Measurements from ENCODE around the gene SLTM. TPM values are rescaled to one million over a fixed set of nuclear protein-coding genes. Genes with fewer than 3 reads are reported as not detected.
"Not testable (repeated sequence)": the region's sequence is repeated elsewhere in the genome, so short reads cannot be mapped to it uniquely, and the experiment has no call there.

SLTM gene
- polyA plus RNA-seq, 1 donor from 2014 or later = 124 TPM

DNA sequence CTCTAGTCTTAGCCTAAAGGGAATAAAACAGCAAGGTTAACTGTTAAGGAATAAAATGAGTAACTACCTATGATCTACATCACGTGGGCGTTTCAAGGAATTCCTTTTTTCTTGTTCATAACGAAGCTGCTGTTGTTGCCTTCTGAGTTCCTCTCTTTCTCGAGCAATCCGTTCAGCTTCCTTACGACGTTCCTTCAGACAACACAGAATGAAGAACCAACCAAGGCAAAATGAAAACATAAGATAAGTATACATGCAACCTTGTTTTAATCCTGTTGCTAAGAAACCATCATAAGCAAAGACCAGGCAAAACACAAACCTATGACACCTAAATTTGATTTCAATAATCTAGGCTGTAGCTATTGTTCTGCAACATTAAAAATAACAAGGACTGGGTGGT is 44.1 kb downstream of the SLTM start (continued):
- TF ChIP-seq, protein P1, sequence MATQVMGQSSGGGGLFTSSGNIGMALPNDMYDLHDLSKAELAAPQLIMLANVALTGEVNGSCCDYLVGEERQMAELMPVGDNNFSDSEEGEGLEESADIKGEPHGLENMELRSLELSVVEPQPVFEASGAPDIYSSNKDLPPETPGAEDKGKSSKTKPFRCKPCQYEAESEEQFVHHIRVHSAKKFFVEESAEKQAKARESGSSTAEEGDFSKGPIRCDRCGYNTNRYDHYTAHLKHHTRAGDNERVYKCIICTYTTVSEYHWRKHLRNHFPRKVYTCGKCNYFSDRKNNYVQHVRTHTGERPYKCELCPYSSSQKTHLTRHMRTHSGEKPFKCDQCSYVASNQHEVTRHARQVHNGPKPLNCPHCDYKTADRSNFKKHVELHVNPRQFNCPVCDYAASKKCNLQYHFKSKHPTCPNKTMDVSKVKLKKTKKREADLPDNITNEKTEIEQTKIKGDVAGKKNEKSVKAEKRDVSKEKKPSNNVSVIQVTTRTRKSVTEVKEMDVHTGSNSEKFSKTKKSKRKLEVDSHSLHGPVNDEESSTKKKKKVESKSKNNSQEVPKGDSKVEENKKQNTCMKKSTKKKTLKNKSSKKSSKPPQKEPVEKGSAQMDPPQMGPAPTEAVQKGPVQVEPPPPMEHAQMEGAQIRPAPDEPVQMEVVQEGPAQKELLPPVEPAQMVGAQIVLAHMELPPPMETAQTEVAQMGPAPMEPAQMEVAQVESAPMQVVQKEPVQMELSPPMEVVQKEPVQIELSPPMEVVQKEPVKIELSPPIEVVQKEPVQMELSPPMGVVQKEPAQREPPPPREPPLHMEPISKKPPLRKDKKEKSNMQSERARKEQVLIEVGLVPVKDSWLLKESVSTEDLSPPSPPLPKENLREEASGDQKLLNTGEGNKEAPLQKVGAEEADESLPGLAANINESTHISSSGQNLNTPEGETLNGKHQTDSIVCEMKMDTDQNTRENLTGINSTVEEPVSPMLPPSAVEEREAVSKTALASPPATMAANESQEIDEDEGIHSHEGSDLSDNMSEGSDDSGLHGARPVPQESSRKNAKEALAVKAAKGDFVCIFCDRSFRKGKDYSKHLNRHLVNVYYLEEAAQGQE (IDR thresholded peaks at IDR 0.05; ENCODE audit: borderline replicate concordance) = no peak

DNA sequence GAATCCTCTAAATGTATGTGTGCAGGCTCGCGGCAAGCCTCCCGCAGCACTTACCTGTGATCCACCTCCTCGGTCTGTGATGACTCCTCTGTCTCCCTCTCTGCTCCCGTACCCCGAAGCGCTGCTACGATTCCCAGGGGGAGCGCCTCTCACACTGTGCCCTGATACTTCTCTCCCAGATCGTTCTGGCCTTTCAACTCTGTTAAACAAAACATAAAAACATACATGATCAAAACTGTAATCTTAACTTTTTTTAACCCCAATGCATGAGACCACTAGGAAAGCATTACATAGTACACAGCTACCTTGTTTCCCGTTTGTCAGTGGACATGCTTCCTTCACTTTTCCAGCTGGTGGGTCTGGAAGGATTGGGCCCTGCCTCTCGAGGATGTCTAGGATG is 46.6 kb downstream of the SLTM start:
- no peak for TF ChIP-seq TAF1 (IDR thresholded peaks at IDR 0.05; ENCODE audit: low read depth)
- TF ChIP-seq, protein P1 (IDR thresholded peaks at IDR 0.05; ENCODE audit: borderline replicate concordance) = no peak
- no peak for TF ChIP-seq SMC3 (conservative IDR thresholded peaks at IDR 0.05; ENCODE audit: poor library complexity)
- no peak for TF ChIP-seq POLR2AphosphoS5 (IDR thresholded peaks at IDR 0.05)
- no peak for TF ChIP-seq RAD21 (conservative IDR thresholded peaks at IDR 0.05)
- TF ChIP-seq, protein P2, sequence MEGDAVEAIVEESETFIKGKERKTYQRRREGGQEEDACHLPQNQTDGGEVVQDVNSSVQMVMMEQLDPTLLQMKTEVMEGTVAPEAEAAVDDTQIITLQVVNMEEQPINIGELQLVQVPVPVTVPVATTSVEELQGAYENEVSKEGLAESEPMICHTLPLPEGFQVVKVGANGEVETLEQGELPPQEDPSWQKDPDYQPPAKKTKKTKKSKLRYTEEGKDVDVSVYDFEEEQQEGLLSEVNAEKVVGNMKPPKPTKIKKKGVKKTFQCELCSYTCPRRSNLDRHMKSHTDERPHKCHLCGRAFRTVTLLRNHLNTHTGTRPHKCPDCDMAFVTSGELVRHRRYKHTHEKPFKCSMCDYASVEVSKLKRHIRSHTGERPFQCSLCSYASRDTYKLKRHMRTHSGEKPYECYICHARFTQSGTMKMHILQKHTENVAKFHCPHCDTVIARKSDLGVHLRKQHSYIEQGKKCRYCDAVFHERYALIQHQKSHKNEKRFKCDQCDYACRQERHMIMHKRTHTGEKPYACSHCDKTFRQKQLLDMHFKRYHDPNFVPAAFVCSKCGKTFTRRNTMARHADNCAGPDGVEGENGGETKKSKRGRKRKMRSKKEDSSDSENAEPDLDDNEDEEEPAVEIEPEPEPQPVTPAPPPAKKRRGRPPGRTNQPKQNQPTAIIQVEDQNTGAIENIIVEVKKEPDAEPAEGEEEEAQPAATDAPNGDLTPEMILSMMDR (IDR thresholded peaks at IDR 0.05; ENCODE audit: poor library complexity, severe bottlenecking) = no peak
- TF ChIP-seq EZH2 (IDR thresholded peaks at IDR 0.05; ENCODE audit: borderline replicate concordance, insufficient read depth, low read length, poor library complexity, severe bottlenecking) = no peak
- no peak for TF ChIP-seq MXI1 (conservative IDR thresholded peaks at IDR 0.05; ENCODE audit: poor library complexity, severe bottlenecking)
- TF ChIP-seq EP300 (conservative IDR thresholded peaks at IDR 0.05; ENCODE audit: poor library complexity, severe bottlenecking) = no peak
- peaks cover 17% of the 10 kb centered on the region for H3K36me3 ChIP-seq (ENCODE audit: insufficient read depth, low read length)

DNA sequence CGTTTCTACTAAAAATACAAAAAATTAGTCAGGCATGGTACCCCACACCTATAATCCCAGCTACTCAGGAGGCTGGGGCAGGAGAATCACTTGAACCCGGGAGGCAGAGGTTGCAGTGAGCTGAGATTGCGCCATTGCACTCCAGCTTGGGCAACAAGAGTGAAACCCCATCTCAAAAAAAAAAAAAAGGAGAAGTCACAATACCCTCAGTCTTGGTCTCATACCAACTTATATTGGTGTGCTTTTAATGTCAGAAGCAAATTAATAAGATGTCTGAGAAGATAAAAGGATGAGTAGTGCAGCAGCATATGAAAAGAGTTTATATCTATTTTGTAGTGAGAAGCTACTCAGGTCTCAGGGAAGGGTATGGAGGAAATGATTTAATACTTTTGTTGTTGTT is 49.6 kb downstream of the SLTM start:
- H3K27ac ChIP-seq (ENCODE audit: low read length); H3K9me2 ChIP-seq (ENCODE audit: insufficient read depth, low read length); H3K4me2 ChIP-seq (ENCODE audit: low read length); H3K27me3 ChIP-seq (ENCODE audit: insufficient read depth, low read depth, low read length); H4K20me1 ChIP-seq (ENCODE audit: insufficient read depth); H3K9me3 ChIP-seq (ENCODE audit: low read length); H3F3A ChIP-seq (ENCODE audit: insufficient read depth, low read length, poor library complexity, severe bottlenecking); H3K9ac ChIP-seq (ENCODE audit: low read length); H2AFZ ChIP-seq (ENCODE audit: low read depth, low read length); H3K4me3 ChIP-seq (ENCODE audit: low read length); H3K79me2 ChIP-seq (replicated peaks; ENCODE audit: insufficient read depth, low read length): not testable (repeated sequence)
- H3K36me3 ChIP-seq (ENCODE audit: insufficient read depth, low read length) = peaks cover 20% of the 10 kb centered on the region

More for the DNA sequence above, 46.6 kb downstream of the SLTM start:
- Histone ChIP-seq H3K9ac (ENCODE audit: low read length) (no peak overlapping the region), H2AFZ (ENCODE audit: low read depth, low read length) (no peak overlapping the region), H3K9me2 (ENCODE audit: insufficient read depth, low read length) (no peaks in the 10 kb centered on the region), H3K79me2 (replicated peaks; ENCODE audit: insufficient read depth, low read length) (no peaks in the 10 kb centered on the region), H4K20me1 (ENCODE audit: insufficient read depth) (no peaks in the 10 kb centered on the region), H3K27me3 (ENCODE audit: insufficient read depth, low read depth, low read length) (no peaks in the 10 kb centered on the region), H3K27ac (ENCODE audit: low read length) (no peak overlapping the region), H3K4me2 (ENCODE audit: low read length) (no peak overlapping the region), H3K9me3 (ENCODE audit: low read length) (no peaks in the 10 kb centered on the region), H3F3A (ENCODE audit: insufficient read depth, low read length, poor library complexity, severe bottlenecking) (no peaks in the 10 kb centered on the region), H3K4me3 (ENCODE audit: low read length) (no peak overlapping the region)
